Activated CD4-positive, alpha-beta T cell treated with anti-CD3 and anti-CD28 coated beads for 1 hour (primary cell): ENCODE data around the gene NPPB.
"Not testable (repeated sequence)": the region's sequence is repeated elsewhere in the genome, so short reads cannot be mapped to it uniquely, and the experiment has no call there.

Experiments used
- DNase-seq: peaks from one replicate; pipeline ENCODE4 v3.0.0-alpha.2; 2020

NPPB gene

DNA sequence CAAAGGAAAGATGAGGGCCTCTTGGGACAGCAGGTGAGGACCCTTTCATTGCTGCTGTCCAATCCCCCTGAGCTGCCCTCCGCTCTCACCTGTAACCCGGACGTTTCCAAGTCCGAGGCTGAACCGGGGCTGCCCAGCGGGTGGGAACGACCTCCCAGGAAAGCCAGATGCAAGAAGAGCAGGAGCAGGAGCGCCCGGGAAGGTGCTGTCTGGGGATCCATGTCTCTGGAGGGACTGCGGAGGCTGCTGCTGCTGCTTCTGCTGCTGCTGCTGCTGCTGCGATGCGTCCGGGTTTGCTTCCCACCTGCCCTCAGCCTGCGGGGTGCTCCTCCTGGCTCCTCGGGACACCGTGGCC, at the start of gene NPPB:
TSS of gene NPPB (minus strand) at position 333 of the 355 bp plus-strand sequence. CDS start at position 221, 112 bp downstream.
- no peak for DNase-seq

DNA sequence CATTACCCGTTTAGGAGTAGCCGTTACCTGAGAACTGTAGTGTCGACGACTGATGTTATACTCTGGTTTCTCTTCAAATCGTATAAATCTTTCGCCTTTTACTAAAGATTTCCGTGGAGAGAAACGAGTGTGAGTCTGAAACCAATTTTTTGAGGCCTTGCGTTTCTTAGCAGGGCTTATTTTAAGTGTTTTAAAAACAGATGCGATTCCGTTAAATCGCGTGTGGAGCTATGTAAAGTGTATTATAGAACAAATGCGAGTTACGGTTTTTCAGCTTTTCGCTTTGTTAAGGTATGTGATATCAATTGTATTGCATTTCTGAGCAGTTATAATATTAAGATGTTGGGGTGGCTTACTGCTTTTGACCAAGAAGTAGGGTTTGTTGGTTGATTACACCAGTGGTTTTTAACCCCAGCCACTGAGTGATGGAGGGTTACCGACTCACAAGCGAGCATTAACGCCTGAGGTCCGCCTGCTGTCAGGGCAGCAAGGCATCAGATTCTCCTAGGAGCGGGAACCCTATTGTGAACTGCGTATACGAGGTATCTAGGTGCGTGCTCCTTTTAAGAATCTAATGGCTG, 49.4 kb upstream of the NPPB start:
- DNase-seq, result peak; percentile 54

DNA sequence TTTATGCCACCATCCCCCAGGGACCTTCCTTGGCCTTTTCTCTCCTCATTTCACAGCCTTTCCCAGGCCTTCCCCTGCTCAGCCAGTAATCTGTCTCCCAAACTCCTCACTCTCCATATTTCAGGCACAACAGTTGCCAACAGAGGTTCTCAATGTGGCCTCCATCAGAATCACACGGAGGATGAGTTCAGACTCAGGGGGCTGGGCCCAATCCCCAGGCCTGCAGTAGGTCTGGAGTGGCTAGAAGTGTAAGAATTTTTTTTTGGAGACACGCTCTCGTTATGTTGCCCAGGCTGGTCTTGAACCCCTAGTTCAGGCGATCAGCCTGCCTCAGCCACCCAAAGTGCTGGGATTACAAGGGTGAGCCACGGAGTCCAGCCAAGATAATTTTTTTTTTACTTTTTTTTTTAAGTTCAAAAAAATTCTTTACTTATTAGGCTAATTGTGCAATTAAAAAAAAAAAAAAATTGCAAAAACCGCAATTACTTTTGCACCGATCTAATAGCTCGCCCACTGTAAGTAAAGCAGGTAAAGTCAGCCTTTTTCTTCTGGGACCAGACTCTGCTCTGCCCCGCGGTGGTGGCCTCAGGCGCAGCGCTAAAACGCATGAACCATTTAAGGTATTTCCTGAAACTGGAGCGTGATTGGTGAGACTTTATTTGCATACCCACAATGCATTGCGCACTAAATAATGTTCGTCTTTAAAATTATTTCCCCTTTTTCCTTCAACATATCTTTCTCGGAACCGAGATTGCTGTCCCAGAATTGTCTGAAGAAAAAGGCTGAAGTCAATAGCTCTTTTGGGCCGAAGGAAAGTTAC, 48.7 kb upstream of the NPPB start:
- peak; percentile 82 for DNase-seq

DNA sequence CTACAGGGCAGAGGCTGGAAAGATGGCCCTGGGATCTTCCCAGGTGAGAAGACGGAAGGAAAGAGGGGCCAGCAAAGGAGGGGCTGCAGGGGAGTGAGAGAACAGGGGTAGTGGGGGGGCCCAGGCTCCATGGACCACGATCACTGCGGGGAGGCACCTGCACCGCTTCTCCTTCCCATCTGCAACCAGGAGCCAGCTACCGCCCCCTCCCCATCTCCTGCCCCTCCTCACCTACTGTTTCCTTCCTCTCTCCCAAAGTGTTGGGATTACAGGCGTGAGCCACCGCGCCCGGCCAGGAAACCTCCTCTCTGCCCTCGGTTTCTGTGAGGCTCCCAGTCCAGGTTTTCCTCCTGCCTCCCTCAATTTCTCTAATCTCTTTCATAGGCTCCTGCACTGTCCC, 48.1 kb upstream of the NPPB start:
- no peak for DNase-seq

DNA sequence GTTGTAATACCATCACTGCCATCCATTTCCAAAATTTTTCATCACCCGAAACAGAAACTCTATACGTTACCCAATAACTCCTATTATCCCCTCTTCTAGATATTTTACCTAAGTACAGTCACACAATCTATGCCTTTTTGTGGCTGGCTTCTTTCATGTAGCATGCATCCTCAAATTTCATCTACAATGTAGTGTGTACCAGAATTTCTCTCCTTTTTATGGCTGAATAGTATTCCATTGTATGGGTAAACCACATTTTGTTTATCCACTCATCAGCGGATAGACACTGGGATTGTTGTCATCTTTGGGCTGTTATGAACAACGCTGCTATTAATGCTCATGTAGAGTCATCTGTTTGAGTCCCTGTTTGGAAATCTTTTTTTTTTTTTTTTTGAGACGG, 46.2 kb upstream of the NPPB start:
- no peak for DNase-seq

DNA sequence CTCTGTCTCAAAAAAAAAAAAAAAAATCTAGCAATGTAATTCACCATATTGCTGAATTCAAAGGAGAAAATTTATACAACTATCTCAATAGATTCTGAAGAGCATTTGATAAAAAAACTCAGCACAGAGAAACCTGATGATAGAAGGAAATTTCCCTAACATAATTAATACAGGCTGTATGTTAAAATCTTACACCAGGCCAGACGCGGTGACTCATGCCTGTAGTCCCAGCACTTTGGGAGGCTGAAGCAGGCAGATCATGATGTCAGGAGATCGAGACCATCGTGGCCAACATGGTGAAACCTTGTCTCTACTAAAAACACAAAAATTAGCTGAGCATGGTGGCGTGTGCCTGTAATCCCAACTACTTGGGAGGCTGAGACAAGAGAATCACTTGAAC, 45.4 kb upstream of the NPPB start:
- not testable (repeated sequence) for DNase-seq

DNA sequence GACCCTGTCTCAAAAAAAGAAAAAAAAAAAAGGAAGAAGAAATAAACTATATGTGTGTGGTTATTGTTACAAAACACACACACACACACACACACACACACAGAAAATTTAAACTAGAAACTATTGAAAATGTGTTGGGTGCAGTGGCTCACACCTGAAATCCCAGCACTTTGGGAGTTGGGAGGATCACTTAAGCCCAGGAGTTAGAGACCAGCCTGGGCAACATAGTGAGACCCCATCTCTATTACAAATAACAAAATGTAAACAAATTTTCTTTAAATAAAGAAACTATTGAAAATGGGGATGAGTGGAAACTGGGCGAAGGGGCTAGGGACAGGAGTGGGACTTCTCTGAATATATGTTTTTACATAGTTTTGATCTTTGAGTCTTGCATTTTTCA, 44.5 kb upstream of the NPPB start:
- DNase-seq, result no peak

DNA sequence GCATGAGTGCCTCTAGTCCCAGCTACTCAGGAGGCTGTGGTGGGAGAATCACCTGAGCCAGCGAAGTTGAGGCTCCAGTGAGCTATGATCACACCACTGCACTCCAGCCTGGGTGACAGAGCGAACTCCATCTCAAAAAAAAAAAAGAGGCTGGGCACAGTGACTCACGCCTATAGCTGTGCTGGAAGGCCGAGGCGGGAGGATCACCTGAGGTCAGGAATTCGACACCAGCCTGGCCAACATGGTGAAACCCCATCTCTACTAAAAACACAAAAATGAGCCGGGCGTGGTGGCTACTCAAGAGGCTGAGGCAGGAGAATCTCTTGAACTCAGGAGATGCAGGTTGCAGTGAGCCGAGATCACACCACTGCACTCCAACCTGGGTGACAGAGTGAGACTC, 42.7 kb upstream of the NPPB start:
- not testable (repeated sequence) for DNase-seq

DNA sequence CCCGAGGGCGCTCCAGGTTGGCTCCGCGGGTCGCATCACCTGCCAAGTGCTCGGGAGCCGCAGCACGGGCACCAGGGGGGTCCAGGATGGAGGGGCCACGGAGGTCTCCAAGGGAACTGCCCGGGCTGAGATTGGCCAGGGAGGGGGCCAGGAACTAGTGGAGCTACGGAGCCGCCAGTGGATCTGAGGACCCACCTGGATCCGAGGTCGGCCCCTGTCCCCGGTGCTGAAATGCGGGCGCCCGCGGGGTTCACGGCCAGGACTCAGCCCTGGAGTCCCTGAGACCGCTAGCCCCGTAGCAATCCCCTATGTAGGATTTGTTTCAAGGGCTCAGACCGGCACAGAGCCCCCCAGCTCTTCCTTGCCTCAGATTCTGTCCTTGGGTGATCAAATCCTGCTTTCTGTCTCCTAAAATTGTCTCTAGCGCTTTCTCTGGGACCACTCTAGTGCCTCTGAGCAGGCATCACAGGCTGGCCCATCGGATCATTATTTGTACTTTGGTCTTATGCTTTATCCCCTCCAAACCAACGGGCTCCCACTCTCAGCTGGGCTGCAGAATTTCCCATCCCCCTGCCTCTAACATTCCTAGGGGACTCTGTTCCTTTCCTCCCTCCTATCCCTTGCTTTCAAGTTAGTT, 40.2 kb upstream of the NPPB start:
- DNase-seq, result no peak

DNA sequence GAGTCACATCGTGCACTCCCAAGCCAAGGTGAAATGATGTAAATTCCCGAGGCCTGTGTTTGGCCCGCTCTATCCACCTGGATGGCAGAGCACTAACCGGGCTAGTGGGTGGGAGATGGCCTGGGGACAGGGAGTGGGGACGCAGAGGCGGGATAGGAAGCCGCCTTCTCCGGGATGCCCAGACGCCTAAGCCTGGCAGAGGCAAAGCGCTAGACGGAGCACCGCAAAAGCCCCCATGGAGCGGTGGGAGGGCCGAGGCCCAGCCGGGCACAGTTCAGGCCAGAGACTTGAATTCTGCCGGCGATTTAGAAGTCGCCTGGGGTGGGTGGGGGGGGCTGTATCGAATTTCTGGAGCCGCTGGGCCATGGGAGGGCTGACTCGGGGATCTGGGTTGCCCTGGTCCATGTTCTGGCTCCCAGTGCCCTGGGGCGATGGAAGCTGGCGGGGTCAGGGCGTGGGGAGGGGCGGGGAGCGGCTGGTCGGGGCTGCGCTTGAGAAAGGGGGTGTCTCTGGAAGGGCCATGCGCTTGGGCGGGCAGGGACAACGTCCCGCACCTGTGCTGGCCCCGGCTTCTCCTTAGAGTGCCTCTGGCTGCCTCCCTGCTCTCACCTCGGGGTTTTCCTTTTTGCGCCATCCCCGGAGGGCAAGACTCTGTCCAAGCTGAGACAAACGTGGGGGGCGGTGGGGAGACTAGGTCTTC, 39.5 kb upstream of the NPPB start:
- no peak for DNase-seq

DNA sequence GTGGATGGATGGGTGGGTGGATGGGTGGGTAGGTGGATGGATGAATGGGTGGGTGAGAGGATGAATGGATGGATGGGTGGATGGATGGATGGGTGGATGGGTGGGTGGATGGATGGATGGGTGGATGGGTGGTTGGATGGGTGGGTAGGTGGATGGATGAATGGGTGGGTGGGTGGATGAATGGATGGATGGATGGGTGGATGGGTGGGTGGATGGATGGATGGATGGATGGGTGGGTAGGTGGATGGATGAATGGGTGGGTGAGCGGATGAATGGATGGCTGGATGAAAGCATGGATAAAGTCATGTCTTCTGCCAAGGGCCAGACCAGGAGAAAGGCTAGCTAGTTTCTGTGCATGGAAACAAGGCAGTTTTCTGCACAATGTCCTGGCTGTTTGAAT, 35.8 kb upstream of the NPPB start:
- not testable (repeated sequence) for DNase-seq

DNA sequence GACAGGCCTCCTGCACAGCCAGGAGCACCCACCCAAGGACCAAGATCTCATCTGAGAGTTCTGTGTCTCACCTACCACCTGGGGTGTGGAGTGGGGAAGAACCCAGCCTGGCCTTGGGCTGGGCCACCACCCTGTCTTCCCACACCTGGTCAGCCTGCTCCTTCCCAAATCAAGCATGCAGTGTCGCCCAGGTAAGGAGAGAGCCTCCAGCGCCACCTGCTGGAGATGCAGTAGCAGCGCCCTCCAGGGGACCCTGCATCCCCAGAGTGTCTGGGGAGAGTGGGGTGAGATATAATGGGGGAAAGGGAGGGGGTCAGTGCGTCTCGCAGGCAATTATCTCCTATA, 35.1 kb upstream of the NPPB start:
- peak; percentile 55 for DNase-seq

DNA sequence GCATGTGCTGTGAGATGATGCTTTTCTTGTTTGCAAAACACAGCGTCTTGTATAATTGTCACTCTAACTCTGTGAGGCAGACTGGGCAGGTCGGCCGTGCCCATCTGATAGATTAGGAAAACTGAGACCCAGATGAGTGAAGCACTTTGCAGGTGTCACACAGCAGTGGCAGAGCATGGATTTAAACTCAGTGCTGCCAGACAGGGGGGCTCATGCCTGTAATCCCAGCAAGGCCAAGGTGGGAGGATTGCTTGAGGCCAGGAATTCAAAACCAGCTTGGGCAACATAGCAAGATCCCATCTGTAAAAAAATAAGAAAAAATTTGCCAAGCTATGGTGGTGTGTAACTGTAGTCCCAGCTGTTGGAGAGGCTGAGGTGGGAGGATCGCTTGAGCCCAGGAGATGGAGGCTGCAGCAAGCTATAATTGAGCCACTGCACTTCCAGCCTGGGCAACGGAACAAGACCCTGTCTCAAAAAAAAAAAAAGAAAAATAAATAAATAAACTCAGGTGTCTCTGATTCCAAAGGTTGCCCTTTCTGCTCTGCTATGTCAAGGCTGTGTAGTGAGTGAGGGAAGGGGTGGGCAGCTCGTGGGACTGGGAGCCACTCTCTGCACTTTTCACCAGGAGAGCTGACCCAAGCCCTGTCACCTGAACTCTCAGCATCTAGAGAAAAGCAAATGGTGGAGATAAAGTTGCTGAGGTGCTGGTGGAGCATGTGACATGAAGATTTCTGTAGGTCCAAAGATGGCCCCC, 32.9 kb upstream of the NPPB start:
- no peak for DNase-seq

DNA sequence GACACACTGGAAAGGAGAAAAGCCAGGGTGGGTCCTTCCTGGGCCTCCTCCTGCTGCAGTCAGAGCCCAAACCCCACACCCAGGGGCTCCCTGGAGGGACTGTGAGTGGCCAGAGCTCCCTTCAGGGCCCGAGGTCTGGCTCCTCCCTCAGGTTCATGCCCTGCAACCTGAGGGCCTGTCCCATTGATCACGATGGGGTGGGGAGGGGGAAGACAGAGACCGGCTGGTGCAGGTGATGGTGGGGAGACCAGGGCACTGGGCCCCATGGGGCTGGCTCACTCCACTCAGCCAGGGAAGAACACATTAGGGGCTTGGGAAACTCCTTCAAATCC, 30.1 kb upstream of the NPPB start:
- DNase-seq, result no peak

DNA sequence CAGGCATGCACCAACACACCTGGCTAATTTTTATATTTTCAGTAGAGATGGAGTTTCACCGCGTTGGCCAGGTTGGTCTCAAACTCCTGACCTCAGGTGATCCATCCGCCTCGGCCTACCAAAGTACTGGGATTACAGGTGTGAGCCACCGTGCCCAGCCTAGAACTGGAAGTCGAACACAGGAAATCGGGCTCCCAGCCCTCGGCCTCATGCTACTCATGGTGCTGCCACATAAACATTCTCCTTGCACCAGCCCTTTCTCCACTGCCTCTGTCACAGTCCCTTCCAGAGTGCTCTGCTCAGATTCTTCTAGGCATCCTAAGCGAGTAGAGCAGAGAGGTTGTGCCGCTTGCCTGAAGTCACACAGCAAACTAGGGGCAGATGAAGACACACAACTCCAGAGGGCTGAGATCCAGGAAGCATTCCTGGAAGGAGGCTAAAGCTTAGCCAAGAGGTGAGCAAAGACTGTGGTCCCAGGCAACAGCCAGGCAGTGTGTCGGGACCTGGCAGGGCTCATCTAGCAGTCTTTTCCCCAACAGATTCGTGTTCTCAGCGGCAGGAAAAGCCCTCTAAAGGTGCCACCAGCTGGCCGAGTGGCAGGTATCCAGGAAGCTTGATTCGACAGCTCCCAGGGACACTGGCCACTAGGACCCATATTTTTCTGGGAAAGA, 29.6 kb upstream of the NPPB start:
- no peak for DNase-seq

DNA sequence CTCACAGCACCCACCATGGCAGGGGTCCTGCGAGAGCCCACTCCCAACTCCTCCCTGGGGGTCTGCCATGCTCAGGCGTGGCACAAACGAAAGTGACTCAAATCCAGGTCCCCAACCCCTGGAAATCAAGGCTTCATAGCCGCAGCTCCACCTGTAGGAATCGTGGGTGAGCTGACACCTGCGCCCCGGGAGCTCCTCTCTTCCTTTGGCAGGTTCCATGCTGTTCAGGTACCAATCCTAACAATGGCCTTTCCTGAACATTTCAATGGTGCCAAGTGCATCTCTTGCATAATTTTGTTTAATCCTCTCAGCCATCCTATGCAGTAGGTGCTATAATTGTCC, 28.9 kb upstream of the NPPB start:
- DNase-seq, result no peak

DNA sequence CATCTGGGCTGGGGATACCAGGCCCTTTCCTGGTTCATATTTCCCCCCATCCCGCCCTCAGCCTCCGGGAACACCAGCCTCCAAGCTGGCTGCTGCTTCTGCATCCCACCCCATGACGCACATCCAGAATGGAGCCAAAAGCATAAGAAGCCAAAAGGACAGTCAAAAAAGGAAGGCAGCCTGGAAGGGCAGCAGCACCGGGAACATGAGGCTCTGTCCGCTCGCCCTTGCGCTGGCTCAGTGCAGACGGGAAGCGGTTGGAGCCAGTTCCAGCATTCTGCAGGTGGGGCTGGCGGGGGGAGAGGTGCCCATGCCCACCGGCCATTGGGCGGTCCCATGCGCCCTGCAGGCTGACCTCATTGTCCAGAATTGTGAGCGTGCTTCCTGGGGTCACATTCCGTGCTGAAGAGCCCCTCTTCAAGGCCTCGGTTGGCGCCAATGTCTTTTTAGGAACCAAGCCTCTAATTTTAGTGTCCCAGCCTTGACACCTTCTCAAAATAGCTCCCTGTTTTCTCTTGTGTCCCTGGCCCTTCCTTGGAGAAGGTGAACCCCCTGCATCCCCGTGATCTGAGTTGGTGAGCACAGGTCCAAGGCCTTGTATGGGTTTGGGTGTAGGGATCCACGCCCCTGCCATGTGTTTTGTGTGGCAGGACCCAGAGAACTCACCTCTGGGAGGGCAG, 28.4 kb upstream of the NPPB start:
- DNase-seq, result no peak

DNA sequence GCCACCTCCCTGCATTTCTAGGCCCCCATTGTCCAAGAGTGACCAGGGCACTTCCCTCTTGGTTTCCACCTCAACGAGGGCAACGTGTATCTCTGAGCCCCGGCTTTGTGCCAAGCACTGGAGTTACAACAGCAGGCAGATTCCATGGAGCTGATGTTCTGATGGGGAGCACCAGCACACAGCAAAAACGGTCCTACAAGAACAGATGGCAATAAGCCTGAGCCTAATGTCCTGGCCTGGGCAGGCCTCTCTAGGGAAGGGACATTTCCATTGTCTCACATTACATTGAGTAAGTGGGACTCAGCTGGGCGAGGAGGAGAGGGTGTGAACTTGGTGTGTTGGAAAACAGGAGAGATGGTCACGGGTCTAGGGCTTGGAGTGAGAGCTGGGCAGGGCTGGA, 27.2 kb upstream of the NPPB start:
- DNase-seq, result no peak

DNA sequence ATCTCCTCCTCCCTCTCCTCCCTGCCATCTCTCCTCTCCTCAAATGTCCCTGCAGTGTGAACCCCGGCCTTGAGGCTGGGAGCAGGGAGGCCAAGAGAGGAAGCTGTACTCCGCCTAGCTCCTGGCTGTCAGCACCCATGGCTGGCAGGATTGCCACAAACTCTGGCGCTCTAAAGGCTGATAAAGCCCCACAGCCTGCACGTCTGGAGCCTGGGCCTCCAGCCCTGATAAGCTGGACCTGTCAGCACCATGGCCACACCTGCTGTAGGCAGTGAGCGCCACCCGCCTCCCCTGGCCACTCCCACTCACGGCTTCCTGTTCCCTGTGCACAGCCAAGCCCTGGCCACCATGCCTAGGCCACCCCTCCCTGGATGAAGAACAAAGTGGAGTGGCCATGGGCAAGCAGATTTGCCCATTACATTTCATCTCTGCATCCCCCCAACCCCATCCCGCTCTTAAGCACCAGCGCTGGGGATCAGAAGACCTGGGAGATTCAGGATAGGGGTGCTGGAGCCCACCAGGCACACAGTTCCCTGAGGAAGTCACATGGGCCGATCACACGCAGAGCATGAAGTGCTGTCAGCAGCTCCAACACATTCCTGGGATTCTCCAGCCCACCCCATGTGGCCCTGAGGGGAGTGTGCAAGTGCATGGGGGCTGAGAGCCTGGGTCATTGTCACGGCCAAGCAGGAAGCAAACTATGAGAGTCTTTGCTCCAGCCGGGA, 24.2 kb upstream of the NPPB start:
- DNase-seq, result no peak

DNA sequence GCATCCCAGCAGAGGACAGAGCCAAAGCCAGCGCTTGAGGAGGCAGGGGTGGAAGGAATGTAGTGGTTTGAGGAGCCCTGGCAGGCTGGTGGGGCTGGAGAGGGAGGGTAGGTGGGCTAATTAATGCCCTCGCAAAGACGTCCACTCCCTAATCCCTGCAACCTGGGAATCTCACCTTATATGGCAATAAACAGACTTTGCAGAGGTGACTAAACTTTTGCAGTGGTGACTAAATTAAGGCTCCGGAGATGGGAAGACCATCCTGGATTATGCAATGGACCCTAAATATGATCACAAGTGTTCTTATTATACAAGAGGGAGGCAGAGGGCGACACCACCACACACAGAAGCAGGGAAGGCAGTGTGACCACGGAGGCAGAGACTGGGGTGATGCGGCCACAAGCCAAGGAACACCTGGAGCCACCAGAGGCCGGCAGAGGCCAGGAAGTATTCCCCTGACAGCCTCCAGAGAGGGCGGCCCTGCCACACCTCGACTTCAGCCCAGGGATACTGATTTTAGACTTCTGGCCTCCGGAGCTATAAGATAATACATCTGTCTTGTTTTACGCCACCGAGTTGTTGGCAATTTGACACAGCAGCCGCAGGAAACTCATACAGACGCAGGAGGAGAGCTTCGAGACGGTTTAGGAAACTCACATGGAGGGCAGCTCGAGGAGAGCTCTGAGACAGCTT, 23.1 kb upstream of the NPPB start:
- no peak for DNase-seq
